Fibroblast of skin of left biceps (primary cell): Measurements from ENCODE around the gene ZC3H13.

Experiments used
- DNase-seq, 2 experiments: peaks; one replicate each; pipeline ENCODE4 v3.0.0-alpha.2; 2013; ENCODE audit warnings: low read depth in 2 of 2

Gene ZC3H13

DNA sequence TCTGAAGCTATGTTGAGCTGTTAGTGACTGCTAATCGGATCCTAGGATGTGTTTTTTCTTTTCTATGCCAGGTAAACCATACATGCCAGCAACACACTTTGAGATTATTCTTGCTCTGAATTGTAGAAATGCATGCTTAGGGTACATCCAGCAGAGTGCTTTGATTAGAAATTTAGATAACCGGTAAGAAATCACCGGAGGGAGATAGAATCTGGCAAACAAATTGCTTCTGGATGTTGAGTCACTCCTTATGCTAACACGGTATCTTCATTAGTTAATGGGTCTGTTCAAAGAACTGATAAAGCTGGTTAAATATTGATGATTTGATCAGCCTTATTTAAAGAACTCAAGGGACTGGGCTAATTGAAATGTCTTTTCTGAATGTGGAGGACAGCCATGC lies 115.9 kb downstream of the ZC3H13 start:
- no peak for DNase-seq

DNA sequence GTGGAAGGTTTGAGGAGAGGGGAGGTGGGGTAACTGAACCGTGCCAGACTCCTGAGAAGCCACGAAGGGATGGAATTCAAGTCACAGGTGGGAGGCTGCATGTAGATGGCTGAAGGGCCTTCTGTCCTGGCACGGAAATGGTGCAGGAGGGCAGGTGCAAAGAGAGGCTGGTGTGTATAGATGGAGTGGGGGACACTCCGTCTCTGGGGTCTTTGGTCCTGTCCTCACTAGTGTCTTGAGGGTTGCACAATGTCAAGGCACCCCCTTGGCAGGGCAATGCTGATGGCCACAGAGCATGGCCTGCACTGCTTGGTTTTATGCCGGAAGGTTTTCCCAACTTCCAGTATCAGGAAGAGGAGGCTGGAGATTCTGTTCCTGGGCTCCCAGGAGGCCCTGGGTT lies 118.3 kb downstream of the ZC3H13 start:
- no peak for DNase-seq

DNA sequence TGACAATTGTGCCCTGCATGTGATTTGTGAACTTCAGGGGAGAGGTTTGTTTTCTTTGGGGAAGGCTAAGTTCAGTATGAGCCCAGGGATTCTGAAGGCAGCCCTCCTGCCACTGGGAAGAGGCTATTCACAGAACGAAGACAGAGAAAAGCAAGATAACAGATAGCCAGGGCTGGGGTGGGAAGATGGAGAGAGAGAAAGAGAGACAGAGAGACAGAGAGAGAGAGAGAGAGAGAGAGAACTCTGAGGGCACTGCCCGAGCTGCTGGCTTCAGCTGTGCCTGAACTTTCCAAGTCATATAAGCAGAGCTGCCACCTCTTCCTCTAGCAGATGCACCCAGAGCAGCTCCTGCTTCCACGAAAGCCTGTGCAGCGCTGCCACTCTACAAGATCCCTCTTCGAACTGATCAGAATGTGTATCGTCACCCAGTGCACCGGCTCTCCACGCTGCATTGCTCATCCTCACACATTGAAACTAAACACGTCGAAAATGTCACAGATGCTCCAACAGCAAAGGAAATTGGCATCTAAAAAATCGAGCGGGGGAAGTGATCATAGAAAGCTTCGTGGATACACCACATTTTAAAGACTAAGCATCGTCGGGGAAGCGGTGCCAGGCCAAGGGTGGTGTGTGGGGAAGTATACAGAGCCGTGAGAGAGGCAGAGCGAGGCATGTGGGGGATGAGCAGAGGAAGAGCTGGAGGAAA lies 119.2 kb downstream of the ZC3H13 start:
- DNase-seq: no peak

DNA sequence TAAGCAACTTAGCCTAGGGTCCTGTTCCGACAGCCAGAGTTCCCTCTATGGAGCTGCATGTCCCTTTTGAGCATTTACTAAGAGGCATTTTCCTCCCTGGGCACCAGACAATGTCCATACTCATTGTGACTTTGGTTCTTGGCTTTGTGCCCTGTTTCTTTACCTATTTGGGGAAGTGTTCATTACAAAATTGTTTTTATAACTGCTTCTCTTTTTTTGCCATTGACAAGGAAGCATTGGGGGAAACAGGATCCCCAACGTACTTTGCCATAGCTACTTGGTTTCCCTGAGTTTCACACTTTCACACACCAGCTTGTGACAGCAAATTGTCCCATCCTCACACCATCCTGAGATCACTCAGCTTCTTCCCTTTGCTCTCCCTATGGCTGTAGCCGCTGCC lies 119.9 kb downstream of the ZC3H13 start:
- no peak for DNase-seq

DNA sequence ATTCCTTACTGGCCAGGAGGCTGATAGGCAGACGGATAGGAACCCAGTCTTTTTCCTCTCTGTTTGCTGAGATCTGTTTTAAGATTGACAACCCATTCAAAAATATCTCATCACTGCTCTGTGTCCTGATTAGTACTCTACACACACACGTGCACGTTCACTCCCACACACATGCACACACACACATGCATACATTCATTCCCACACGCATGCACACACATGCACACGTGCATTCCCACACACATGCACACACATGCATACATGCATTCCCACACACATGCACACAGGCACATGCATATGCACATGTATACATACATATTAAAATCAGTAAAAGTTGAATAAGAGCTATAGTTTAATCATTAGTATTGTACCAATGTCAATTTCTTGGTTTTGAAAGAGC lies 120.4 kb downstream of the ZC3H13 start:
- no peak for DNase-seq

DNA sequence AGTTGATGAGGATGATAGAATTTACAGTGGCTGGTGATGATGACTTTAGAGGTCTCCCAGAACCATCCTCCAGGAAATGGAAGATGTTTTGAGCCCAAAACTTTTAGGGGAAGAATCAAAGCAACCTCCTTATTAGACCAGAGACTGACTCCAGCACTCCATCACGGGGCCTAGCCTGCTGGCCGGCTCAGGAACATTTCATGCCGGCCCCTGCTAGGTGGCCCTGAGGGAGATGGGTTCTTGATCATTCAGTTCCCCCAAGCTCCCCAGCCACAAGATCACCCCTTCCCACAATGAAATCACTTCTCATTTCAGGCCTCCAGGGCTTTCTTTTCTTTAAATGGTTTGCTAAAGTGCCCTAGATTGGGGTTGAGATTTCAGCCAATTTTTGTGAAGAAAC lies 121.3 kb downstream of the ZC3H13 start:
- DNase-seq: no peak

DNA sequence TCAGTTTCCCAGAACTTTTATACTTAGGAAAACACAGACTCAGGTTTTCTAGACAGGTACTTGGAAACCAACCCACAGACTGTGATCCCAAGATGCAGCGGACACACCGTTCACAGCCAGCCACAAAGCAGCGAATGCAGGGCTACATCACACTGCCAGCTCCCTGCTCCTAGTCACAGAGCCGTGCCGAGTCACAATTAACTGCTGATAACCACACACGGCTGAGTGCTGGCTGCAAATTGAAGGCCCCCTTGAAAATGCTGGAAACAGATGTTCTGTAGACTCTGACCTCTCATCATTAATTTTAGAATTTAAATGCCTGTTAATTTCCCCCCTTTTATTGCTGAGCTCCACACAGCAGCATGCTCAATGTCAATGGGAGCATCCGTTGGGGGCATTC lies 122.4 kb downstream of the ZC3H13 start:
- no peak for DNase-seq

DNA sequence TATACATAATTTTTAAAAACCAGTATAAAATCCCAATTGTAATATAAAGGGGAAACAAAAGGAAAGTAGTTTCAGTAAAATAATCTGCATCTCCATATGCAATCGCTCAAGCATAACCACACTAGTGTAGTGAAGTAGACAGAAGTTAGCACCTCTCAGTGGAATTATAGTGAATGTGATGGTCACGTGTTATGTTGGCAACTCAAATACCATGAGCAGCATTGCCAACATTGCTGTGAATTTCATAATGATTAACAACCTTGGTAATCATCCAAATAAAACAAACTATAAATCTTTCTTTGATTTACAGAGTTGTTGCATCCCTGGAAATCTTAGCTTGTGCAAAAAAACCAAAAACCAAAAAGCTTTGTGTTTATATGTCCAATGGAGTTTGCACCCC lies 123.7 kb downstream of the ZC3H13 start:
- DNase-seq: no peak

DNA sequence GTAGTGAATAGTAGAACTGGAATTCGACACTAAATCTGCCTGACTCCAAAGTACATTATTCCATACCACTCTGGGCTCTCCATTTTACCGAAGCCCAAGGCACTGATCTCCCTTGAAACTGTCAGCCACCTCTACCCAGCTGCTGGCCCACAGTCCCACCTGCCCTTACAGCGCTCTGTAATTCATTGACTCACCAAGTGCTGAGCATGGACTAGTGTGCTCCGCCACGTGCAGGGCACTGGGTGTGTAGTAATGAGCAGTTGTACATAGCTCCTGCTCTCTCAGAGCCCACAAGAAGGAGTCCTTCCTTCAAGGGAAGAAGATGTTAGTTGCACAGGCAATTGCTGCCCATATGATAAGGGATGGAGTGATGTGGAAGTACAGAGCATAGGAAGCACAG lies 124.4 kb downstream of the ZC3H13 start:
- DNase-seq: no peak

DNA sequence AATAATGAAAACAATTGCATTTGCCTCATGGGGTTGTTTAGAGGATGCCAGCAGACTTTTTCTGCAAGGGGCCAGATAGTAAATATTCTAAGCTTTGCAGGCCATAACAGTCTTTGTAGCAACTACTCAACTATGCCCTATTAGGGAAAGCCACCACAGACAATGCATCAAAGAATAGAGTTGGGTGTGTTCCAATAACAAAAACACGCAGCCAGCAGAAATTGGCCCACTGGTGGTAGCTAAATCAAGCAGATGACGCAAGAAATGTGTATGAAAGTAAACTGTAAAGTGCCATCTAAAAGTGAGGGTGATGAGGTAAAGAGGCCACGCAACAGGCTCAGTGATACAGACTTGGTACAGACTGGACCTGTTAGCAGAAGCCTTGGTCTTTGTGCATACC lies 125.8 kb downstream of the ZC3H13 start:
- DNase-seq: no peak

DNA sequence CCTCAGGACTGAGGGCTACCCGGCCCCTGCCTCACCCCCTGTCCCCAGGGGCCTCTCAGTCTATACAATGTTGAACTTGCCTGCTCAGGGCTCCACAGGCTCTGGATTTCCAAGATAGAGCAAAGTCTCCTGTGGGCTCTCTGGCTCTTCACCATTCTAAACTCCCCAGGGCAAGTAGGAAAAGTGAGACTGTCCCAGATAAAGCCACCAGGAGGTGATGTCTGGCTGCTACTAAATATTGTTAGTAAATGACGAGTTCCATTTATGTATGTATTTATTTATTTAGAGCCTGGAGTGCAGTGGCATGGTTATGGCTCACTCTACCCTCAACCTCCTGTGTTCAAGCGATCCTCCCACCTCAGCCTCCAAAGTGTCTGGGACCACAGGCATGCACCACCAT lies 127.4 kb downstream of the ZC3H13 start:
- DNase-seq: no peak

DNA sequence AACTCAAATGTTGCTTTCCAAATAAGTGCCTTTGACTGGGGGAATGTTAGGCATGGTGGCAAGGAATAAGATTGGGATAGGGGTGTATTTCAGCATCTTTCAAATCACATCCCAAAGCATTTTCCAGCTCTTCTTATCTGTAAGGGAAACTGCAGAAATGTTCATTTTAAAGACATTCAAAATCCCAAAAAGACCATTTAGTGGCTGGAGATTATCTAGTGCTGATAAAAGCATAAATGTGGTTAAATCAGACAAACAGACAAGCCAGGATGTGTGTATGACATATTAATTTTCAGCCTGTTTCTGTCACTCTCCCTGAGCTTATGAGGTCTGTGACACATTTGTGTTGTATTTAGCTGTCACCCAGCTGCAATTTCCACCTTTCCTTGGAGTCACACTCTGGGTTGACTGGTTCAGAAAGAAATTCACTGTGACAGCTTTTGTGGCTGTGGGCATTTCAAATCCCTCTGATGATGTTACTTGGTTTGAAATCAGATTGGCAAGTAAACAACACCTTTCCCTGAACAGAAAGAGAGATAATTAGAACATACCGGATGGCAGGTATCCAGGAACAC lies 131.3 kb downstream of the ZC3H13 start:
- no peak for DNase-seq

DNA sequence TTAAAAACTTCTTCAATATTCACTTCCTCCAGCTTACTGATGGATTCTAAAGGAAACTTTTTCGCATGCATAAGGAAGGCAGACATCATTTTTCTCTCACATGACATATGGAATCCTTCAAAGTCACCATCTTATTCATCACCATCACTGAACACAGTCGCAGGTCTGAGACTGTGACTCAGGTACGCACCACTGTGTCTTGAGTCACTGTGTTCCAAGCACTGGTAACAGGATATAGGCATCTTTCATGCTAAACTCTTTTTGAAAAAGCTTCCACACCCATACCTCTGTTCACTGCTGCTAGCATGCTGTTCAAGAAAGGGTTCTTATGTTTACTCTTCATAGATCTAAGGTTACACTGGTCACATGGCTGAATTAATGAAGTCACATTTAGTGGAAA lies 133.9 kb downstream of the ZC3H13 start:
- no peak for DNase-seq

DNA sequence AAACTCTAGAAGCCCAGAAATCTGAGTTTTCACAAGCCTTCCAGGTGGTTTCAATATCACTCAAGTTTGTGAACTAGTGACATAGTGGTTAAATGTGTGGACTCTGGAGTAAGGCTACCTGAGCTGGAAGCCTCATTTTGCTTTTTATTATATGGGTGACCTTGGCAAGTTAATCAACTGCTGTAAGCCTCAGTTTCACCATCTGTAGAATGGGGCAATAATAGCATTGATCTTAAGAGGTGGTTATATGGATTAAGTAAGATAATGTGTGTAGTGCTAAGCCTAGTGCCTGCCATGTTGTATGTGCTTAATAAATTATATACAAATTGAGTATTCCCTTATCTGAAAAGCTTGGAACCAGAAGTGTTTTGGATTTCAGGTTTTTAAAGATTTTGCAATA lies 135.5 kb downstream of the ZC3H13 start:
- no peak for DNase-seq

DNA sequence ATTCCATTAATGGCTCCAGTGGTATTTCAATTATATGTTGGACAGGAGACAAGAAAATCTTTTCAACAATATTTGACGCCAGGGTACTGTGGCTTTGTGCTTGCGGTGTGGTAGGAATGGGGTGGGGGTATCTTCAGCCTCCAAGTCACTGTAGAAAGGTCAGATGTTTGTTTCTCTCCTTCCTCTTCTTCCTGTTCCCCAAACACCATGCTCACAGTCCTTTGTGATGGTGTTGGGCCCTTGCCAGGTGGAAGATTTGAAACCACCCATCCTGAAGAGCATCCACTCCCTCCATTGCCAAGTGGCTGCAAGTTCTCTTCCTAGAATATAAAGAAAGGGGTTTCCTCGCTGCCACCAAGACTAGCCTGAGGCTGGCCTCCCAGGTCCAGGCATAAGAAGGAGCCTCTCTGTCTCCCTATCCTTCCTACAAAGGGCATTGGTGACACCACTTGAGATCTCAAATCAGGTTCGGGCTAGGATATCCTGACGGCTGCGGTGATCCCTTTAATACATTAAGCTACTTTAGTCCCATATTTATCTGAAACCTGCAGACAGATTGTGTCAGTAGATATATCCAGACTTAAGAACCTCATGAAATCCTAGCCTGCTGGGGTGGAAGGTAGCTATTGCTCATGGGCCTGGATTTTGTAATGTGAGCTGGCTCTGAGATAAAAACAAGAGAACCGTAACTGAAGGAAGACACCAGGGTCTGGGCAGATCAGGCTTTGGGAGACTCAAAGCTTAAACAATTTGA lies 136.7 kb downstream of the ZC3H13 start:
- no peak for DNase-seq

DNA sequence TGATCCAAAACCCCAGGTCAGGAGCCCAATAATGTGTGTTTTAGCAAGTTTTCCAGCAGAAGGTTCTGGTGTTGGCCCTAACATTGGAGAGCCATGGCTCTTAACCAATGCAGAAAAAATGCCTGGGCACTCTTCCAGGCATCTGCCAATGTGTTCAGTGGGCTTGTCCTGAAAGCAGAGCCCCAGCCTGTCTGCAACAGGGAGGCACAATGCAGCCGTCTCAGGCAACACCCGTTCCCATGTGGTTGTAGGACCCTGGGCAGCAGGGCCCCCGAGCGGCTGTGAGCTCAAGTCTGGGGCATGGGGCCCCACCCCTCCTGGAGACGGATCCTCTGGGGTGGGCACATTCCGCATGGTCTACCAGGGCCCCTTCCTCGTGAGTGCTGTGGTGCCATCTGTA lies 142.9 kb downstream of the ZC3H13 start:
- DNase-seq: peak in 1 of 2 experiments; percentile 1

DNA sequence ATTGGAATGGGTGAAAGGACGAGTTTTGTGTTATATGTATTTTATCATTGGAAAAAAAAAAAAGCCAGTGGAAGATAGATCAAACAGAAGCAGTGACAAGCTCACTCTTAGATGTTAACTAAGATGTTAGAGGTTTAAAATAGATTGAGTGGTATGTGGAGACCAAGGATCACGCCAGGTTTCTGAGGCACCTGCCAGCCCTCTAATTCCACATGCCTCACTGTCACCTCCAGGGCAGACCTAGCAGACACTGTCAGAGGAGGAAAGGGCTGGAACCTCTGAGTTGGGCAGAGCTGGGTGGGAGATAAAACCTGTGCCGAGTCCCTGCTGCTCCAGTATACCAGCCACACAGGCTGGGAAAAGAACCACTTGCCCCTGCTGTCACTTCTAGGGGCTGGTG lies 143.5 kb downstream of the ZC3H13 start:
- no peak for DNase-seq

DNA sequence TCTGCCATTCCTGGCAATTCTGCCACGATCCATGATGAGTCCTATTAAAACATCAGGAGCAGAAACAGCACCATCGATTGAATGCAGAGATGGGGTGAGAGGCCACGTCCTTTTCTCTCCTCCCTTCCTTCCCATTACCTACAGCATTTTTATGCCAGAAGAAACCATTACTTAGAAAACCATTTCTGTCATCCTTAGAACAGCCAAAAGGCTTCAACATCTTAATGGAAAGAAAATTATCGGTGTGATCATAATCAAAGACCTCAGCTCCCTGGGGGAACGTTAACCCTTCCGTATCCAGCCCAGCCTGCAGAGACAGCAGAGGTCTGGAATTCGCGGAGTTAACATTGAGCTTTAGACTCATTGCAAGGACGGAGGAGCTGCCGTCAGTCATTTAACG lies 145.0 kb downstream of the ZC3H13 start:
- no peak for DNase-seq
